Stomach (tissue), 4 donors: ENCODE results near the gene ALK.

Experiments used
- EP300 ChIP-seq: sonication (generic); formaldehyde crosslinking; IDR thresholded peaks from one replicate; pipeline ENCODE4 v1.6.1; 2017; ENCODE audit warnings: antibody characterized with exemption
- POLR2A ChIP-seq, 4 donors: fragments of 450-650 bp; IDR thresholded peaks; one replicate each; pipeline ENCODE4 v1.6.1; 2016; ENCODE audit warnings: antibody characterized with exemption in 4 of 4, control low read depth in 2 of 4, mild to moderate bottlenecking in 1 of 4, moderate library complexity in 1 of 4
- POLR2AphosphoS5 ChIP-seq, 3 donors: sonication (generic); formaldehyde crosslinking; IDR thresholded peaks; one replicate each; pipeline ENCODE4 v1.6.1; 2016; ENCODE audit warnings: antibody characterized with exemption in 3 of 3
- TF ChIP-seq, protein P1 (sequence below), 7 experiments: fragments of 450-650 bp in 4 of 7; fragments of 200-600 bp in 3 of 7; sonication (generic) in 3 of 7; IDR thresholded peaks; one replicate each; pipeline ENCODE4 v1.5.1; 2016 to 2019; ENCODE audit warnings: antibody characterized with exemption in 7 of 7, control low read depth in 2 of 7, mild to moderate bottlenecking in 1 of 7

DNA sequence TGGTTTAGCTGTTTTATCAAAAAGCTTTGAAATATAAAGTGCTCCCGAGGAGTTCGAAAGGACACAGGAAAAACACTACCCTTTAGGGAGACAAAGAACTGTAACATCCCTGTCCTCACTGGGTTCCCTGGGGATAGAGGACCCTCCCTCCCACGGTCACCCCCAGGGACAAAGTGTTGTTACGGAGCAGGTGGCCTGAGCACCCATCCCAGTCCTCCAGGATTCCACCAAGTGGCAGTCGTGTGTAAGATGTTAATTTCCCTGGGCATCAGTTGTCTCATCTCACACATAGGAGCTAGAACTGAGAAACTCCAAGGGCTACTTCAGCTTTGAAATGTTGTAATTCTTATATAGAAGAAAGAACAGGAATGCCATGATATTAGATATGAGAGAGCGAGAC lies 137.7 kb downstream of the ALK start:
- TF ChIP-seq POLR2A (IDR thresholded peaks at IDR 0.05) (no peak), EP300 (no peak), POLR2AphosphoS5 (IDR thresholded peaks at IDR 0.05) (no peak)
- TF ChIP-seq, protein P1, sequence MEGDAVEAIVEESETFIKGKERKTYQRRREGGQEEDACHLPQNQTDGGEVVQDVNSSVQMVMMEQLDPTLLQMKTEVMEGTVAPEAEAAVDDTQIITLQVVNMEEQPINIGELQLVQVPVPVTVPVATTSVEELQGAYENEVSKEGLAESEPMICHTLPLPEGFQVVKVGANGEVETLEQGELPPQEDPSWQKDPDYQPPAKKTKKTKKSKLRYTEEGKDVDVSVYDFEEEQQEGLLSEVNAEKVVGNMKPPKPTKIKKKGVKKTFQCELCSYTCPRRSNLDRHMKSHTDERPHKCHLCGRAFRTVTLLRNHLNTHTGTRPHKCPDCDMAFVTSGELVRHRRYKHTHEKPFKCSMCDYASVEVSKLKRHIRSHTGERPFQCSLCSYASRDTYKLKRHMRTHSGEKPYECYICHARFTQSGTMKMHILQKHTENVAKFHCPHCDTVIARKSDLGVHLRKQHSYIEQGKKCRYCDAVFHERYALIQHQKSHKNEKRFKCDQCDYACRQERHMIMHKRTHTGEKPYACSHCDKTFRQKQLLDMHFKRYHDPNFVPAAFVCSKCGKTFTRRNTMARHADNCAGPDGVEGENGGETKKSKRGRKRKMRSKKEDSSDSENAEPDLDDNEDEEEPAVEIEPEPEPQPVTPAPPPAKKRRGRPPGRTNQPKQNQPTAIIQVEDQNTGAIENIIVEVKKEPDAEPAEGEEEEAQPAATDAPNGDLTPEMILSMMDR (IDR thresholded peaks at IDR 0.05): no peak
